Measurements from ENCODE around the gene ECE2. TPM values are rescaled to one million over a fixed set of nuclear protein-coding genes. Genes with fewer than 3 reads are reported as not detected.

The ECE2 gene
- polyA plus RNA-seq, 2 of the 4 experiments (the other 2 are of a cell fraction), result not detected

- ChIA-PET POLR2A (no interaction called here), CTCF (interaction anchor here (1.3 to 5.5 kb wide), 2 partner anchors 10 to 87 kb away, joined by 3 to 27 read pairs; partner anchors contain the start of gene EEF1AKMT4)
- DNase-seq (ENCODE audit: low read depth in 1 of 2, low spot score in 1 of 2) (peak; percentile 24 to 62), FAIRE-seq (no peak), ATAC-seq (peak; percentile 42 to 60; a peak in 5 of 6 replicates)
- no peaks in the 10 kb centered on the region for H3K9me3 ChIP-seq
- H3K4me1 ChIP-seq, result peaks cover 13% of the 10 kb centered on the region; the same call in 1 of the 3 replicates
- H3K4me2 ChIP-seq, result peak overlapping the region; percentile 99
- peak overlapping the region; percentile 53 for H3K4me3 ChIP-seq
- 5% methylated on average over 26 of the region's 91 CpGs for WGBS (ENCODE audit: missing lambda C conversion rate)
- TF ChIP-seq ESRRA (IDR thresholded peaks at IDR 0.05; ENCODE audit: borderline replicate concordance, low read length), result no peak
- TF ChIP-seq, protein P1, sequence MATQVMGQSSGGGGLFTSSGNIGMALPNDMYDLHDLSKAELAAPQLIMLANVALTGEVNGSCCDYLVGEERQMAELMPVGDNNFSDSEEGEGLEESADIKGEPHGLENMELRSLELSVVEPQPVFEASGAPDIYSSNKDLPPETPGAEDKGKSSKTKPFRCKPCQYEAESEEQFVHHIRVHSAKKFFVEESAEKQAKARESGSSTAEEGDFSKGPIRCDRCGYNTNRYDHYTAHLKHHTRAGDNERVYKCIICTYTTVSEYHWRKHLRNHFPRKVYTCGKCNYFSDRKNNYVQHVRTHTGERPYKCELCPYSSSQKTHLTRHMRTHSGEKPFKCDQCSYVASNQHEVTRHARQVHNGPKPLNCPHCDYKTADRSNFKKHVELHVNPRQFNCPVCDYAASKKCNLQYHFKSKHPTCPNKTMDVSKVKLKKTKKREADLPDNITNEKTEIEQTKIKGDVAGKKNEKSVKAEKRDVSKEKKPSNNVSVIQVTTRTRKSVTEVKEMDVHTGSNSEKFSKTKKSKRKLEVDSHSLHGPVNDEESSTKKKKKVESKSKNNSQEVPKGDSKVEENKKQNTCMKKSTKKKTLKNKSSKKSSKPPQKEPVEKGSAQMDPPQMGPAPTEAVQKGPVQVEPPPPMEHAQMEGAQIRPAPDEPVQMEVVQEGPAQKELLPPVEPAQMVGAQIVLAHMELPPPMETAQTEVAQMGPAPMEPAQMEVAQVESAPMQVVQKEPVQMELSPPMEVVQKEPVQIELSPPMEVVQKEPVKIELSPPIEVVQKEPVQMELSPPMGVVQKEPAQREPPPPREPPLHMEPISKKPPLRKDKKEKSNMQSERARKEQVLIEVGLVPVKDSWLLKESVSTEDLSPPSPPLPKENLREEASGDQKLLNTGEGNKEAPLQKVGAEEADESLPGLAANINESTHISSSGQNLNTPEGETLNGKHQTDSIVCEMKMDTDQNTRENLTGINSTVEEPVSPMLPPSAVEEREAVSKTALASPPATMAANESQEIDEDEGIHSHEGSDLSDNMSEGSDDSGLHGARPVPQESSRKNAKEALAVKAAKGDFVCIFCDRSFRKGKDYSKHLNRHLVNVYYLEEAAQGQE (IDR thresholded peaks at IDR 0.05), result peak; percentile 56; the same call in 1 of the 2 replicates
- no peak for TF ChIP-seq HOXB5 (CRISPR knock-in tag; IDR thresholded peaks at IDR 0.05)
- no peak for TF ChIP-seq HES2 (IDR thresholded peaks at IDR 0.05)
- TF ChIP-seq PHF8 (IDR thresholded peaks at IDR 0.05; ENCODE audit: borderline replicate concordance, low read depth), result no peak
- TF ChIP-seq NR3C1 (IDR thresholded peaks at IDR 0.05), result no peak
- 0 out of 5 replicates have a peak, but pooled peaks of 1 of the 2 experiments have one; percentile 23 for TF ChIP-seq JUN (IDR thresholded peaks at IDR 0.05)
- no peak for TF ChIP-seq RNF2 (IDR thresholded peaks at IDR 0.05; ENCODE audit: borderline replicate concordance, low read depth)
- no peak for TF ChIP-seq SMC3 (IDR thresholded peaks at IDR 0.05)
- TF ChIP-seq EHMT2 (IDR thresholded peaks at IDR 0.05; ENCODE audit: low read depth), result no peak
- TF ChIP-seq MAZ (IDR thresholded peaks at IDR 0.05; ENCODE audit: borderline replicate concordance, low read depth, low read length), result no peak
- no peak overlapping the region for H3K27ac ChIP-seq
Observed at GRCh38 chr3:184259878-184260723, 15.7 kb upstream of the ECE2 start.

GRCh38 chr3:184260724-184261269 lies 15.0 kb upstream of the ECE2 start:
- Histone ChIP-seq H3K4me3 (peak overlapping the region; percentile 53), H3K4me1 (peaks cover 13% of the 10 kb centered on the region; the same call in 1 of the 3 replicates), H3K9me3 (no peaks in the 10 kb centered on the region), H3K4me2 (peak overlapping the region; percentile 99), H3K27ac (peak overlapping the region; percentile 10 to 80; a peak in 4 of 6 replicates)
- DNase-seq (ENCODE audit: low read depth in 1 of 2, low spot score in 1 of 2), result no peak
- TF ChIP-seq HOXB13 (CRISPR knock-in tag; IDR thresholded peaks at IDR 0.05; ENCODE audit: low read depth) (no peak), MAZ (IDR thresholded peaks at IDR 0.05; ENCODE audit: borderline replicate concordance, low read depth, low read length) (no peak), CBX2 (IDR thresholded peaks at IDR 0.05; ENCODE audit: borderline replicate concordance, low read depth) (no peak), MAFK (IDR thresholded peaks at IDR 0.05; ENCODE audit: partially characterized antibody) (no peak), TP53 (CRISPR knock-in tag; IDR thresholded peaks at IDR 0.05) (no peak), JUNB (IDR thresholded peaks at IDR 0.05) (no peak), HOXA7 (CRISPR knock-in tag; IDR thresholded peaks at IDR 0.05) (no peak), EHMT2 (IDR thresholded peaks at IDR 0.05; ENCODE audit: low read depth) (no peak), CBX8 (IDR thresholded peaks at IDR 0.05) (no peak), SMC3 (IDR thresholded peaks at IDR 0.05) (no peak), NFE2L2 (conservative IDR thresholded peaks at IDR 0.05; ENCODE audit: low read length) (no peak), NR3C1 (IDR thresholded peaks at IDR 0.05) (no peak)
- TF ChIP-seq, protein P2, sequence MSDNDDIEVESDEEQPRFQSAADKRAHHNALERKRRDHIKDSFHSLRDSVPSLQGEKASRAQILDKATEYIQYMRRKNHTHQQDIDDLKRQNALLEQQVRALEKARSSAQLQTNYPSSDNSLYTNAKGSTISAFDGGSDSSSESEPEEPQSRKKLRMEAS (IDR thresholded peaks at IDR 0.05), result no peak
- TF ChIP-seq, protein P1 (IDR thresholded peaks at IDR 0.05), result no peak; the same call in 1 of the 2 replicates
- ChIA-PET POLR2A (no interaction called here), CTCF (interaction anchor here (1.3 to 5.5 kb wide), 2 partner anchors 11 to 88 kb away, joined by 3 to 27 read pairs; partner anchors contain the start of gene EEF1AKMT4)
- WGBS (ENCODE audit: missing lambda C conversion rate), result no CpG with 5 or more reads among the region's 49 CpGs
- no peak for FAIRE-seq
- peak in 1 of 2 experiments; percentile 5; a peak in 2 of 6 replicates for ATAC-seq

Measured in A549 (cell line).